ENCODE results near the gene TDRD9.

The TDRD9 gene

DNA sequence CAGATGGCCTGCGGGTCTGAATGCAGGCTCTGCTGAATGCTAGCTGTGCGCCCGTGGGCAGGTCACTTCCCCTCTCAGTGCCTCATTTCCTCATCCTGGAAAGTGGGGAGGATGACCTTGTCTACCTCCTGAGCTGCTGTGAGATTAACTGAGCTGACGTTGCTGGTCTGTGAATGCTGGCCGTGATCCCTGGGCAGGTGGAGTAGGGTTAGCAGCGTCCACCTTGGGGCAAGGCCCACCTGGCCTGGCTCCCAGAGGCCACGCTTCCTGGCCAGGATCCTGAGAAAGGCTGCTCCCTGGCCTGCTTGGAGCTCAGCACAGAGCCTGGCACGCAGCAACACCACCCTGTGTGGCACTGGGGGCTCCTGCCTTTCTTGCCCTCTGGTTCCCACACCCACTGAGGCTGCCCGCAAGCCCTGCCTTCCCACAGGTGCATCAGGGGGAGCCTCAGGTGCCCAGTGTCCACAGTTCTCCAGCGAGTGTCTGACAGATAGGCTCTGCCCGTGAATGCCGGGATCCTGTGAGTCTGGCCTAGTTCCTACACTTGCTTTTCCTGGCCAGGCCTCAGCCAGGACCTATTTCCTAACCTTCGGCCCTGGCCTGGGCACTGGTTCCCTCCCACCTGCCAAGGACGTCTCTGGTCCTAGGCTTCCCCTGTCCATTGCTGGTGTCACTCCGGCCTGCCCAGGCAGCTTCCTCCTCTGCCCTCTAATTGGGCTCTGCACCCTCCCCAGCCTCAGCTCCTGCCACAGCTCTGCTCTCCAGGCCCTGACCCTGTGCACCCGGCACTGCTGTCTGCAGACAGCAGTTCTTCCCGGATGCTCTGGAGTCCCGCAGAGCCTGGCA lies 37.2 kb upstream of the TDRD9 start:
- in situ Hi-C loops (cut with HindIII; ENCODE audit: low pct_ligation_motif_present, low pct_unique_long_range_greater_than_20kb, low sequenced_read_pairs), result no loop called here
- DNase-seq, result no peak

DNA sequence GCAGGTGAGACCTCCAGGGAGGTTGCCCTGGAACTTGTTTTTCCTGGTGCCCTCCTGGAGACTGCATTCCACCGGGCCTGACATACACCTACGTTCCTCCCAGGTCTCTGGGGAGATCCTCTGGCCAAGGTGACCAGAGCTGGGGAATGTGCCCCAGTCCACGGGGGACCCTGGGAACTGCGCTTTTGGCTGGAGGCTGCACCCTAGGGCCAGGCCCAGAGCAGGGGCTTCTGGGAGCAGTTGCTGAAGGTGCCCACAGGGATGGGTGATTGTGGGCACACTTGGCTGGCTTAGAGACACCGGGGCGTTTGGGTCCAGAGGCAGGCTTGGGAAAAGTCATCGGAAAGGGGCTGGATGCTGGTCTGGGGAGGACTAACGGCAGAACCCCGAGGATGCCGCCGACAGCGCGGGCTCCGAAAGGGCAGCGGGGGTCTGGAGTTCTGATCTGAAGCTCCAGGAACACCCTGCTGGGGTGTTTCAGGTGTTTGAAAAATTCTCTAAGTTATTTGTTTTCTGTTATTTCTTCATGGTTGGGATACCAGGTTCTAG lies 36.5 kb upstream of the TDRD9 start:
- no peak for DNase-seq
- in situ Hi-C loops (cut with HindIII; ENCODE audit: low pct_ligation_motif_present, low pct_unique_long_range_greater_than_20kb, low sequenced_read_pairs), result no loop called here

- in situ Hi-C loops (cut with HindIII; ENCODE audit: low pct_ligation_motif_present, low pct_unique_long_range_greater_than_20kb, low sequenced_read_pairs), result no loop called here
- DNase-seq, result no peak
Measured at GRCh38 chr14:103892247-103892646, 36.0 kb upstream of the TDRD9 start.

DNA sequence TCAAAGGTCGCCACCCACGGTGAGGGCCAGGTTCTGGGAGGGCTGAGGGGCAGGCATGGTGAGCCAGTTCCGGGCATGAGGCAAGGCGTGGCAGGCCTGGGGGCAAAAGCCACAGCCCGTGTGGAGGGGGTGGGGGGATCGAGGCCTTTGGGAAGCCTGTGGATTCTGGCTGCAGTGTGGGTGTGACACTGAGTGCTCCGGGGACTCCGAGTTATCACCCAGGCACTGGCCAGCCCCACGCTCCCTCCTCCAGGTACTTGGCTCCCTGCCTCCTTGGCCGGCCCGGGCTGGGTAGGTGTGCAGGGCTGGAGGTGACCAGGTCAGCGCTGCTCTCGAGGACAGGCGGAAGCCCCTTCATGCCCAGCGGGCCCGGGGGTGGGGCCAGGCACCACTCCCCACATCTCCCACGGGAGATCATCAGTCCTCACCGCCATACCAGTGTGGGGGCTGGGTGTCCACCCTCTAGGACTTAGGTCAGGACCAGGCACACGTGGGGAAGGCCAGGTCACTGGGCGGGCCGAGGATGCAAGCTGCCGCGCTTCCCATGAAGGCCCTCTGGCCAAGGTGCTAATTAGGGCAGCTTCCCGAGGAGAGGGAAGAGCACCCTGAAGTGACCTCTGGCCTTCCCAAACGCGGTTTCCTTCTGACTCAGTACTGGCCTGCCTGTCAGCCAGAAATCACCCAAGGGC lies 34.1 kb upstream of the TDRD9 start:
- in situ Hi-C loops (cut with HindIII; ENCODE audit: low pct_ligation_motif_present, low pct_unique_long_range_greater_than_20kb, low sequenced_read_pairs), result no loop called here
- DNase-seq, result no peak

GRCh38 chr14:103894723-103895059 lies 33.6 kb upstream of the TDRD9 start:
- in situ Hi-C loops (cut with HindIII; ENCODE audit: low pct_ligation_motif_present, low pct_unique_long_range_greater_than_20kb, low sequenced_read_pairs), result no loop called here
- no peak for DNase-seq

DNA sequence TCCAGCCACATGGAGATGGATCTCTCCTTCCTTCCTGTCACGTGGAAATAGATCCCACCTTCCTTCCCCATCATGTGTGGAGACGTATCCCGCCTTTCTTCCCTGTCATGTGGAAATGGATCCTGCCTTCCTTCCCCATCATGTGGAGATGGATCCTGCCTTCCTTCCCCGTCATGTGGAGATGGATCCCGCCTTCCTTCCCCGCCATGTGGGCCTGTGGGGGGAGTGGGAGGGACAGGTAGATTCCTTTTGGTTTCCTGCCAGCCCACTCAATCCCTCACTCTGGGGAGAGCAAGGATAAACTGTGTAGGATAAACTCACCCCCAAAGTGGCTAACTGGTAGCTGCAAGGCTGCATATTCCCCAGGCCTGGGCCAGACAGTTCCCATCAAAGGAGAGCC lies 31.7 kb upstream of the TDRD9 start:
- in situ Hi-C loops (cut with HindIII; ENCODE audit: low pct_ligation_motif_present, low pct_unique_long_range_greater_than_20kb, low sequenced_read_pairs), result no loop called here
- DNase-seq, result no peak

- in situ Hi-C loops (cut with HindIII; ENCODE audit: low pct_ligation_motif_present, low pct_unique_long_range_greater_than_20kb, low sequenced_read_pairs), result no loop called here
Measured at GRCh38 chr14:103897075-103897947, 30.9 kb upstream of the TDRD9 start.

DNA sequence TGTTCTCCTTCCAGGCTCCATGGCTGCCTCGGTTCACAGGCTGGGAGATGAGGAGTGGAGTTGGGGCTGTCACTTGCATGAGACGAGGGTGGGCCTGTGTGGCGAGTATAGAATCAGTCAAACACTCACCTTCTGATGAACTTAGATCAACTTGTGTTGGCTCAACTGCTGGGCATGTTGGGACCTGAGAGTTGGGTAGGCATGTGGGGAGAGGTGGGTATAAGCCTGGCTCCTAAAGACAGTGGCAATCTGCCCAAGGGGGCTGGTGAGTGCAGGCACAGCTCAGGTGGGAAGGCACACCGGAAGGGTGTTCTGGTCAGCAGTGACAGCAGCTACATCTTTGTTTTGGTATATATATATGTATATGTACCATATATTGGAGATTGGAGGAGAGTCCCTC lies 30.1 kb upstream of the TDRD9 start:
- in situ Hi-C loops (cut with HindIII; ENCODE audit: low pct_ligation_motif_present, low pct_unique_long_range_greater_than_20kb, low sequenced_read_pairs), result no loop called here
- no peak for DNase-seq

More at GRCh38 chr14:103897075-103897947, 30.9 kb upstream of the TDRD9 start:
- peak; percentile 17 for DNase-seq

DNA sequence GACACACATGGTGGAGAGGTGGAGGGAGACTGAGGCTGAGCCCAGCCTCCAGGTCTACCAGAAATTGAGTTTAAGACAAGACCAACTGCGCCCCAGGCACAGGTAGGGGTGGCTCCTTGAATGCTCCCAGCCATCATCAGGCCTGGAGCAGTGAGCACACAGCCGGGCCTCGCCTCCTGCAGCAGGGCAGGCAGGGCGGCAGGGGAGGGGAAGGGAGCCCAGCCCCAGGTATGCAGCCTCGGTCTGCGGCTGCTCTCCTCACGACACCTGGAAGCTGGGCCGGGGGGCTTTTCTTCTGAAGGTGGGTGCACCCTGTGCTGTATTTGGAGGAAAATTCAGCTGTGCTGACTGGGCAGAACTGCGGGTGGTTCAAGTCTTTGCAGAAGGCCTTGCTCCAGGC lies 29.5 kb upstream of the TDRD9 start:
- in situ Hi-C loops (cut with HindIII; ENCODE audit: low pct_ligation_motif_present, low pct_unique_long_range_greater_than_20kb, low sequenced_read_pairs), result no loop called here
- DNase-seq, result no peak

DNA sequence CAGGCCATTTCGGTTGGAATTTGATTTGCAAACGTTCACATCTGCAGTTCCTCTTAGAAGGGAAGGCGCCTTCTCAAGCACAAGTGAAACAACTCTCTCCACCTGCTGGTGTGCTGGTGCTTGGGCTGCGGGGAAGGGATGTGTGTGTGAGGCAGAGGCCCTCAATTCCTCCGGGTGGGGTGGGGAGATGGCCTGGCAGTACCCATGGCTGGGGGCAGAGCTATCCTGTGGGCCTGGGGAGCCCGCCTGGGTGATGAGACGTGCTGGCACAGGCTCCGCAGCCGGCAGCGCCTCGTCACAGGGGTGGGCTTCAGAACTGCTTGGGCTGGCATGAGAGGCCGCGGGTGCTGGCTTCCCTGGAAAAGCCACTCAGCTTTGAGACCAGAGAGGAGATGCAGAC lies 28.9 kb upstream of the TDRD9 start:
- in situ Hi-C loops (cut with HindIII; ENCODE audit: low pct_ligation_motif_present, low pct_unique_long_range_greater_than_20kb, low sequenced_read_pairs), result no loop called here

GRCh38 chr14:103899833-103900232 lies 28.4 kb upstream of the TDRD9 start:
- in situ Hi-C loops (cut with HindIII; ENCODE audit: low pct_ligation_motif_present, low pct_unique_long_range_greater_than_20kb, low sequenced_read_pairs), result no loop called here
- DNase-seq, result no peak

More for the DNA sequence above, 28.9 kb upstream of the TDRD9 start:
- DNase-seq, result no peak

GRCh38 chr14:103904493-103905107 lies 23.7 kb upstream of the TDRD9 start:
- in situ Hi-C loops (cut with HindIII; ENCODE audit: low pct_ligation_motif_present, low pct_unique_long_range_greater_than_20kb, low sequenced_read_pairs), result no loop called here
- no peak for DNase-seq

- in situ Hi-C loops (cut with HindIII; ENCODE audit: low pct_ligation_motif_present, low pct_unique_long_range_greater_than_20kb, low sequenced_read_pairs), result no loop called here
- no peak for DNase-seq
Measured at GRCh38 chr14:103905842-103906456, 22.3 kb upstream of the TDRD9 start.

DNA sequence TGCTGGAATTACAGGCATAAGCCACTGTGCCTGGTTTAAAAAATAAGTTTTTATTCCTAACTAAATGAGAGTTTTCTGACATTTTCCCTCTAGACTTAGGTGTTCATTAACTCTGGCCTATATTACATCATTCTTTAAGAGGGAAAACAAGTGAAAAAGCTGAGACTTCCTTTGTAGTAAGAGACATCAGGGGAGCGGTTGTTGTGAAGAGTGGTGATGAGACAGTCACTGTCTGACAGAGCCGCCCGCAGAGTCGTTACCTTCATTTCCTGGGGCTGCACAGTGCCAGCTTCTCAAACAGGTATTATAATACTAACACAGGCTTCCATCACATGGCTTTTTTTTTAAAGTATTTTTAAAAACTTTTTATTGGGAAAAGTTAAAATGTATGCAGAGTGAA lies 19.7 kb upstream of the TDRD9 start:
- DNase-seq, result no peak
- in situ Hi-C loops (cut with HindIII; ENCODE audit: low pct_ligation_motif_present, low pct_unique_long_range_greater_than_20kb, low sequenced_read_pairs), result no loop called here

GRCh38 chr14:103909531-103910261 lies 18.6 kb upstream of the TDRD9 start:
- no peak for DNase-seq
- in situ Hi-C loops (cut with HindIII; ENCODE audit: low pct_ligation_motif_present, low pct_unique_long_range_greater_than_20kb, low sequenced_read_pairs), result no loop called here

GRCh38 chr14:103910262-103910935 lies 17.9 kb upstream of the TDRD9 start:
- in situ Hi-C loops (cut with HindIII; ENCODE audit: low pct_ligation_motif_present, low pct_unique_long_range_greater_than_20kb, low sequenced_read_pairs), result no loop called here
- DNase-seq, result peak; percentile 89

GRCh38 chr14:103910984-103911383 lies 17.3 kb upstream of the TDRD9 start:
- no peak for DNase-seq
- in situ Hi-C loops (cut with HindIII; ENCODE audit: low pct_ligation_motif_present, low pct_unique_long_range_greater_than_20kb, low sequenced_read_pairs), result no loop called here
